Thoracic aorta (tissue), 2 donors: ENCODE measurements around the gene GNB1L. TPM values are rescaled to one million over a fixed set of nuclear protein-coding genes. Genes with fewer than 3 reads are reported as not detected.

Experiments used
- ATAC-seq: fragments of 150-250 bp; one replicate; pipeline ENCODE4 v1.8.0; 2017; ENCODE audit warnings: low read depth; ENCODE audit not compliant: insufficient number of reproducible peaks, low FRiP score
- DNase-seq: peaks from one replicate; pipeline ENCODE4 v3.0.0-alpha.2; 2020; ENCODE audit warnings: low spot score
- H3K27ac ChIP-seq, 2 donors: fragments of 200-600 bp; sonication (generic); 1 replicate in 1 of 2; 2 replicates in 1 of 2; pipeline ENCODE4 v1.5.1; 2016; ENCODE audit warnings: mild to moderate bottlenecking in 2 of 2, moderate library complexity in 2 of 2
- H3K27me3 ChIP-seq: fragments of 200-600 bp; sonication (generic); replicated peaks from 2 replicates; pipeline ENCODE4 v1.6.0; 2016; ENCODE audit warnings: mild to moderate bottlenecking; ENCODE audit not compliant: insufficient read depth
- H3K36me3 ChIP-seq: fragments of 200-600 bp; sonication (generic); one replicate; pipeline ENCODE4 v1.5.1; 2016
- H3K4me1 ChIP-seq, 2 donors: fragments of 200-600 bp; sonication (generic); 1 replicate in 1 of 2; 2 replicates in 1 of 2; pipeline versions ENCODE4 v1.5.1 to v1.6.0; 2016; ENCODE audit warnings: low read depth in 2 of 2, mild to moderate bottlenecking in 1 of 2; ENCODE audit not compliant: control insufficient read depth in 1 of 2
- H3K4me3 ChIP-seq: fragments of 200-600 bp; sonication (generic); 2 replicates; pipeline ENCODE4 v1.5.1; 2016; ENCODE audit warnings: mild to moderate bottlenecking
- H3K9me3 ChIP-seq: fragments of 200-600 bp; sonication (generic); 2 replicates; pipeline ENCODE4 v1.5.1; 2016
- total RNA-seq, 2 donors: library from RNA; depleted of rRNA; stranded (reverse); fragments of >200 nt; gene quantifications; one replicate each; pipeline versions ENCODE4 v1.1.0 to v1.2.3, GENCODE V29; 2016
- TF ChIP-seq, protein P1 (sequence below): fragments of 200-600 bp; sonication (generic); IDR thresholded peaks from one replicate; pipeline ENCODE4 v1.5.1; 2019; ENCODE audit warnings: antibody characterized with exemption

GNB1L gene
- total RNA-seq, 2 donors from 2014 or later: 2.3 to 7.7 TPM

- ATAC-seq (no peak), DNase-seq (no peak)
- H3K27ac ChIP-seq: no peak overlapping the region
- TF ChIP-seq, protein P1, sequence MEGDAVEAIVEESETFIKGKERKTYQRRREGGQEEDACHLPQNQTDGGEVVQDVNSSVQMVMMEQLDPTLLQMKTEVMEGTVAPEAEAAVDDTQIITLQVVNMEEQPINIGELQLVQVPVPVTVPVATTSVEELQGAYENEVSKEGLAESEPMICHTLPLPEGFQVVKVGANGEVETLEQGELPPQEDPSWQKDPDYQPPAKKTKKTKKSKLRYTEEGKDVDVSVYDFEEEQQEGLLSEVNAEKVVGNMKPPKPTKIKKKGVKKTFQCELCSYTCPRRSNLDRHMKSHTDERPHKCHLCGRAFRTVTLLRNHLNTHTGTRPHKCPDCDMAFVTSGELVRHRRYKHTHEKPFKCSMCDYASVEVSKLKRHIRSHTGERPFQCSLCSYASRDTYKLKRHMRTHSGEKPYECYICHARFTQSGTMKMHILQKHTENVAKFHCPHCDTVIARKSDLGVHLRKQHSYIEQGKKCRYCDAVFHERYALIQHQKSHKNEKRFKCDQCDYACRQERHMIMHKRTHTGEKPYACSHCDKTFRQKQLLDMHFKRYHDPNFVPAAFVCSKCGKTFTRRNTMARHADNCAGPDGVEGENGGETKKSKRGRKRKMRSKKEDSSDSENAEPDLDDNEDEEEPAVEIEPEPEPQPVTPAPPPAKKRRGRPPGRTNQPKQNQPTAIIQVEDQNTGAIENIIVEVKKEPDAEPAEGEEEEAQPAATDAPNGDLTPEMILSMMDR: no peak
- no peak overlapping the region for H3K4me3 ChIP-seq
- no peaks in the 10 kb centered on the region for H3K27me3 ChIP-seq
- no peaks in the 10 kb centered on the region for H3K36me3 ChIP-seq
- peaks cover 0 to 39% of the 10 kb centered on the region in 2 donors for H3K4me1 ChIP-seq
- H3K9me3 ChIP-seq: no peaks in the 10 kb centered on the region
These were observed 51.6 kb downstream of the GNB1L start for GRCh38 chr22:19802894-19803735.

GRCh38 chr22:19802001-19802893 lies 52.4 kb downstream of the GNB1L start:
- DNase-seq (no peak), ATAC-seq (no peak)
- Histone ChIP-seq H3K27me3 (no peaks in the 10 kb centered on the region), H3K4me1 (peaks cover 0 to 39% of the 10 kb centered on the region in 2 donors), H3K27ac (no peak overlapping the region), H3K9me3 (no peaks in the 10 kb centered on the region), H3K36me3 (no peaks in the 10 kb centered on the region), H3K4me3 (no peak overlapping the region)
- TF ChIP-seq, protein P1: no peak

DNA sequence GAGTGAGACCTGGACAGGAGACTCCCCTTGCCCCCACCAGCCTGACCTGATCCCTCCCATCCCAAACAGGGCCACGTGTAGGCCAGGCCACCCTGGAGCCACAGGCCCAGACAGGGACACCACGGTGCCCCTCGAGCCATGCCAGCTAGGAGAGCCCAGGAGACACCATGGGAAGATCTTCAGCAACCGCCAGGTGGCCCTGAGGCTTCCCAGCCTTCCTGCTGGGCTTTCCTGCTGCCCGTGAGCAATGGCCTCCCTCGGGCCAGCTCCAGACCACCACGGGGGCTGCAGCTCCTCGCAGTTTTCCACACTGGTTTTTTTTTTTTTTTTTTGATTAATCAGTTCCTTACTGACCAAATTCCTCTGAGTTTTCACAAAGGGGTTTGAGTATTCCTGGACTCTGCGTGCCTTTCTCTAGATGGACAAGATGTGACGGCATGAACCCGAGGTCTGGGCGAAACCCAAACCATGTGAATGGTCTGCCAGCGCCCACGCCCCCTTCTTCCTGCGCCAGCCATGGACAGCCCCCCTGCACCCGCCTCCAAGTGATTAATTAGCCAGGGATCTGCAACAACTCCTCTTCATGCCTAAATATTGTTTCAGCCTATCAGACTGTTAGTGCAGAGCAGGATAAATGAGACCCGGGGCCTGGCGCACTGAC lies 53.2 kb downstream of the GNB1L start:
- ATAC-seq (no peak), DNase-seq (no peak)
- Histone ChIP-seq H3K4me3 (no peak overlapping the region), H3K9me3 (no peaks in the 10 kb centered on the region), H3K4me1 (peaks cover 0 to 39% of the 10 kb centered on the region in 2 donors), H3K27me3 (no peaks in the 10 kb centered on the region), H3K36me3 (no peaks in the 10 kb centered on the region), H3K27ac (peak overlapping the region in 1 of 2 donors; percentile 22)
- TF ChIP-seq, protein P1: no peak

GRCh38 chr22:19800761-19801244 lies 53.9 kb downstream of the GNB1L start:
- no peak overlapping the region for H3K4me3 ChIP-seq
- H3K27ac ChIP-seq: peak overlapping the region in 1 of 2 donors; percentile 22
- H3K27me3 ChIP-seq: no peaks in the 10 kb centered on the region
- H3K36me3 ChIP-seq: no peaks in the 10 kb centered on the region
- no peak for ATAC-seq
- TF ChIP-seq, protein P1: no peak
- no peak for DNase-seq
- peaks cover 0 to 39% of the 10 kb centered on the region in 2 donors for H3K4me1 ChIP-seq
- no peaks in the 10 kb centered on the region for H3K9me3 ChIP-seq
